IPS-18a (cell line): ENCODE results near the gene LONP2.

Source experiments
- H3K27ac ChIP-seq: one replicate; pipeline ENCODE4 v1.5.1; 2013; ENCODE audit warnings: low read length
- H3K27me3 ChIP-seq: one replicate; pipeline ENCODE4 v1.6.1; 2013; ENCODE audit warnings: mild to moderate bottlenecking, low read length; ENCODE audit not compliant: control insufficient read depth, insufficient read depth
- H3K36me3 ChIP-seq: one replicate; pipeline ENCODE4 v1.6.1; 2013; ENCODE audit warnings: low read depth, low read length; ENCODE audit not compliant: control insufficient read depth
- H3K4me1 ChIP-seq: one replicate; pipeline ENCODE4 v1.6.1; 2013; ENCODE audit warnings: low read depth, low read length; ENCODE audit not compliant: control insufficient read depth
- H3K4me3 ChIP-seq: one replicate; pipeline ENCODE4 v1.5.1; 2013; ENCODE audit warnings: low read length
- H3K9ac ChIP-seq: one replicate; pipeline ENCODE4 v1.6.1; 2013; ENCODE audit warnings: mild to moderate bottlenecking, low read length, moderate library complexity
- H3K9me3 ChIP-seq: one replicate; pipeline ENCODE4 v1.6.1; 2013; ENCODE audit warnings: low read depth, low read length; ENCODE audit not compliant: control insufficient read depth

LONP2 gene

DNA sequence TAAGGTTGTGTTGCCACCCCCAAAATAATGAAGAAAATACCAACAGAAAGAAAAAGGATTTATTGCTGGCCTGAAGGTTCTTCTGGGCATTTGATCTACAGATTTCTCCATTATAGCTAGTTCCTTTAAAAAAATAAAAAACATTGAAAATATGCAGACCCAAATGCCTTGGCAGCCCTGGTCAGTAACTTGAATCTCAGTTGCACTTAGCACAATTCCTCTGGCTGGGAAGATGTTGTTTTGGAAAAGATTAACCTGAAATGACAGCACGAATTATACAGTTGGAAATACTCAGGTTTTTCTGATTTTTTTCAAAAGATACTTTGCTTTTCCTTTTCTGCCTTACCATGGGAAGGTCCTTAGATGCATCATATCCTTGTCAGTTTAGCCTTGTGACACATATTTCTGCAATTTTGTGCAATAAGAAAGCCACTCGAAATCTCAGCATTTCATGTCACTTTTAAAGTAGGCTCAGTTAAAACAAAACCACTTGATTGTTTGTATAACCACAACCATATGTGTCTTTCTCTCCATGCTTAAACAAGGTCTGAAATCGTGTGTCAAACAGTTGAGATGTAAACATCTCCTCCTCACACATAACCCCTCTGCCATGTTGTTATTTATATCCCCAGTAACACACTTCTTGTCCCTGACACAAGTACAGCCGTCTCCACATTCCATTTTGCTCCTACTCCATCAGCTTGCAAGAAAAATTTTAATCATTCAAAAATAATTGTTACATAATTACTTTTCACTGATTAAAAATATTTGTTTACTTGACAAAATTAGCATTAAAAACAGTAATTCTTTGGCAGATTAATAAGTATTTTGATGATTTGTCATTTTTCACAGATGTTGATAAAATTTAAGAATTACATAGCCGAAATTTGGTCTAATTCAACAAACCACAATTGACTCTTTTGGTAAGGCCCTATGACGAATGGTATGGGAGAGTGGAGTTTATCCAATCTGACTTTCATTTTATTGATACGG lies 80.0 kb downstream of the LONP2 start:
- no peaks in the 10 kb centered on the region for H3K36me3 ChIP-seq
- H3K4me3 ChIP-seq: no peak overlapping the region
- H3K27me3 ChIP-seq: no peaks in the 10 kb centered on the region
- no peak overlapping the region for H3K9ac ChIP-seq
- no peak overlapping the region for H3K27ac ChIP-seq
- H3K9me3 ChIP-seq: no peaks in the 10 kb centered on the region
- no peaks in the 10 kb centered on the region for H3K4me1 ChIP-seq

DNA sequence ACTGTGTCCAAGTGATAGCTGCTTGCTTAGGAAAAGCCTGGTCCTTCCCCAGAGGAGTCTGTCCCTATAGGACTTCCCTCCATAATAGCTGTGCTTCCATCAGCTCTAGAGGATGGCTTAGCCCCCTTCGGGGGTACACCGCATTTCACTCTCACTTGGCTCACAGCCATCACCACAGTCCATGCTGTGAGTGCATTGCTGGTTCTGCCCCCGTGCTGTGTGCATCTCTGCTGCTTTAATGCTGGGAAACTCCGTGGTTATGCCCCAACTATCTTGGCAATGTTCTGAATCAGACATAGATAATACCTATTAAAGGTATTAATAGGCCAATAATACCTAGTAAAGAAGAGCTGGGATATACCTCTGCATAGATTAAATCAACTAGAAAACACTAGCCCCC lies 82.8 kb downstream of the LONP2 start:
- H3K27ac ChIP-seq: no peak overlapping the region

DNA sequence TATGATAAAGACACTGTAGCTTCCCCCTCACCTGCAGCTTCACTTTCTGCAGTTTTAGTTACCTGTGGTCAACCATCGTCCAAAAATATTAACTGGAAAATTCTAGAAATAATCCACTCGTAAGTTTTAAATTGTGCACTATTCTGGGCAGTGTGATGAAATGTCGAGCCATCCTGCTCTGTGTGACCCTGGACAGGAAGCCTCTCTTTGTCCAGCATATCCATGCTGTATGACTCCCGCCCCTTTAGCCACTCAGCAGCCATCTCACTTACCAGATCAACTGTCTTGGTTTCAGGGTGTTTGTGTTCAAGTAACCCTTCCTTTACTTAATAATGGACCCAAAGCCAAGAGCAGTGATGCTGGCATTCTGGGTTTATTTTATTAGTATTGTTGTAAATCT lies 85.0 kb downstream of the LONP2 start:
- H3K27me3 ChIP-seq: no peaks in the 10 kb centered on the region
- peaks cover 6% of the 10 kb centered on the region for H3K4me1 ChIP-seq
- H3K27ac ChIP-seq: no peak overlapping the region
- no peaks in the 10 kb centered on the region for H3K36me3 ChIP-seq
- no peak overlapping the region for H3K4me3 ChIP-seq
- no peaks in the 10 kb centered on the region for H3K9me3 ChIP-seq
- H3K9ac ChIP-seq: no peak overlapping the region

More for the DNA sequence above, 82.8 kb downstream of the LONP2 start:
- no peak overlapping the region for H3K9ac ChIP-seq
- H3K9me3 ChIP-seq: no peaks in the 10 kb centered on the region
- H3K4me3 ChIP-seq: no peak overlapping the region
- H3K27me3 ChIP-seq: no peaks in the 10 kb centered on the region
- H3K36me3 ChIP-seq: no peaks in the 10 kb centered on the region
- H3K4me1 ChIP-seq: no peaks in the 10 kb centered on the region

DNA sequence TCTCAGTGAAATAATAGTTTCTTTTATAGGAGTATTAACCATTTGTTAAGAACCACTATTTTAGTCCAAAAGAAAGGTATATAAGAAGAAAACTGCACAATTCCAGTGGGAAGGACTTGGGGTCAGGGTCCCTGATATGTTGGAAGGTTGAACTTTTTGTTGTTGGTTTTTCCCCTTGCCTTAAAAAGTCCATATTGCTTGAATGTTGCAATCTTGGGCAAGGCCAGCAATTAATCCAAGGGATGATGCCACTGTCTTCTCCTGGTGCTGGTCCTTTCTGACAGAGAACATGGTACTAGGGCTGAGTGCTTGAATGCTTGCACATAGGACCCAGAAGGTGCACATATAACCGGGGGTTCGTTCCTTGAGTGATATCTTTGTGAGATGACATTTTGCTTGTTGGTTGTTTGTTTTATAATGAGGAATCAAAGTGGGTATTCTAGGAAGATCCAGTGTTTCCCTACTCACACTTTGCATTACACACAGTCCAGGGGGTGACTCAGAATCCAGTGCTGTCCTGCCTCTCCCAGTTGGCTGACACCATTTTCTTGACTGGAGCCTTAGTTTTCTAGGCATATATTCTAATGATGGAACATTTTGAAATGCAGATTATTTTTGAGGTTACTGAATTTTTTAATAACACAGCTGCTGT lies 86.2 kb downstream of the LONP2 start:
- H3K36me3 ChIP-seq: peaks cover 5% of the 10 kb centered on the region
- H3K27me3 ChIP-seq: no peaks in the 10 kb centered on the region
- H3K4me3 ChIP-seq: no peak overlapping the region
- H3K9ac ChIP-seq: no peak overlapping the region
- no peak overlapping the region for H3K27ac ChIP-seq
- H3K9me3 ChIP-seq: no peaks in the 10 kb centered on the region
- H3K4me1 ChIP-seq: peaks cover 6% of the 10 kb centered on the region

DNA sequence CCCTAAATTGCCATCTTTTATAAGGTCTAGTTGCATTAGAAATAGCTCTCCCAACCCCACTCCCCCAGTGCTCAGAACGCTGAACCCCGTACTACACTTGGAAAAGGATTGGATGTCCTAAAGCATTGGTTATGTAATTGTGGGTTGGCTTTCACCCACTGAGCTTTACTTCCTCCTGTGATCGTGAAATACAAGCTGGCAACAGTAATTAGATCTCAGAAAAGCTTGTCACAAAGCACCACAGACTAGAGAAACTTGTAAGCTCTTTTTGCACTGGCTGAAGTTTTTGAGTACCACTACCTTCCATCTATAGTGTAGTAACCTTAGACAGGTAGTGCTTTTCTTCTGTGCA lies 86.7 kb downstream of the LONP2 start:
- Histone ChIP-seq H3K9me3 (no peaks in the 10 kb centered on the region), H3K9ac (no peak overlapping the region), H3K27me3 (no peaks in the 10 kb centered on the region), H3K4me3 (no peak overlapping the region), H3K4me1 (peaks cover 7% of the 10 kb centered on the region), H3K36me3 (peaks cover 8% of the 10 kb centered on the region), H3K27ac (no peak overlapping the region)

DNA sequence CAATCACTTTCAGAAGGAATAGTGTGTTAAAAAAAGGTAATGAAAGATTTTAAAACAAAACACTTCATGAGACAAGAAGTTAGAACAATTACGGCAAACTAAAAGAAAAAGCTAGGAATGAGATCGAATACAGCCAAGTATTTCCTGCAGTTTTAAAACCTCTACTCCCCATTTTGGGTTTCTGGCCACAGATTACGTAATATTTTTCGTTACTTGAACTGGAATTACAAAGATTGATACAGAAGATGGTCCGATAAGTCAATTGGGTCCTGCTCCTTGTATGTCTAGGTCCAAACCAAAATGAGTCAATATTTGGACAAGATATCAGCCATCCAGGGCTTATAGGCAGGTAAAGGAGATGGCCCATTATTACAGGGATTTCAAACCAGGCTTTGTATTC lies 88.9 kb downstream of the LONP2 start:
- H3K27ac ChIP-seq: no peak overlapping the region
- H3K27me3 ChIP-seq: no peaks in the 10 kb centered on the region
- H3K36me3 ChIP-seq: peaks cover 8% of the 10 kb centered on the region
- no peak overlapping the region for H3K4me3 ChIP-seq
- peaks cover 11% of the 10 kb centered on the region for H3K4me1 ChIP-seq
- H3K9me3 ChIP-seq: no peaks in the 10 kb centered on the region
- H3K9ac ChIP-seq: no peak overlapping the region

DNA sequence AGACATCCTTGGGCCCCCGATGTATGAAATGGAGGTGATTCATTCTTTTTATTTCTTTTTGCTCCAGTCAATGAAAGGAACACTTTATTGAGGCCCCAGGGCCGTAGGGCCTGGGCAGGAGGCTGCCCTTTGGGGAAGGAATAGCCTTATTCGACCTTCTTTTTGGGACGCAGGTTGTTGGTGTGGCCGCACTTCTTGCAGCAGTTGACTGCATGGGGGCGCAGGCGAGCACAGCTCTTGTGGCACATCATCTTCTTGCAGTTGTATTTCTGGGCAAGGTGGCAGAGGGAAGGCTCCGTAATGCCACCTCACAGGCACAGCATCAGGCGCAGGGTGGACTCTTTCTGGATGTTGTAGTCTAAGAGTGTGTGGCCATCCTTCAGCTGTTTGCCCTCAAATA lies 90.2 kb downstream of the LONP2 start:
- Histone ChIP-seq H3K4me1 (peaks cover 11% of the 10 kb centered on the region), H3K27me3 (no peaks in the 10 kb centered on the region), H3K36me3 (peaks cover 8% of the 10 kb centered on the region), H3K4me3 (no peak overlapping the region), H3K9ac (no peak overlapping the region), H3K9me3 (no peaks in the 10 kb centered on the region), H3K27ac (no peak overlapping the region)

DNA sequence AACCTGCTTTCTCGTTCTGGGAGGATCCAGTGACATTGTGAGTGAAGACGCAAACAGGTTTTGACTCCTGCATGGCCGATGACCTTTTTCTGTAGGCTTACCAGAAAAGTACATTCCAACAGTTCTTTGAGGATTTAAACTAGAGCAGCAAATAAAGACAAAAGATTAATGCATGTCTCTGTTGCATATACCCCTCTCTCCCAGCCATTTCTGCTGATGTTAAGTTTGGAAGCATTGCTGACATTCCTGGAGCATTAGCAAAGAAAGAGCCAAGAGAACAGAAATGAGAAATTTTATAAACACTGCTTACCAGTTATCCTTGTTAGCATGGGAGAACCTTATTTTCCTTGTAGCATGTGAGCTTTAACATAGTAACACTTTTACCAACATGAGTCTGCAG lies 91.9 kb downstream of the LONP2 start:
- Histone ChIP-seq H3K27me3 (no peaks in the 10 kb centered on the region), H3K4me3 (no peak overlapping the region), H3K4me1 (peaks cover 11% of the 10 kb centered on the region), H3K36me3 (peaks cover 8% of the 10 kb centered on the region), H3K9ac (no peak overlapping the region), H3K9me3 (no peaks in the 10 kb centered on the region), H3K27ac (no peak overlapping the region)

DNA sequence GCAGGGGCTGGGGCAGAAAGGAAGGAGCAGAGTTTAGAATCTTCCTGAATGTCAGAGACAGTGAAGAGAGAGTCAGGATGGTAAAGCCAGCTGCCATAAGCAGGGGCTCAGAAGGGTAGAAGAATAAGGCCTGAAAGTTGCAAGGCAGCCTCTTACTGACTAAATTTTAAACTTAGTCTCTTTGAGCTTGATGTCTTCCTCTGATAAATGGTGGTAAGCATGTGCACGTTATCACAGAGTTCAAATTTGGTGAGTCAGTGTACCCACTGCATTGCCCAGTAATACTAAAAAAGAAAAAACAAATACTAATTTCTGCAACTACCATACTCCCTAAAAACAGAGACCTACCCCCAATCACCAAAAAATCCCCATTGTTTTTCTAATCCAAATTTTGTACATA lies 96.0 kb downstream of the LONP2 start:
- Histone ChIP-seq H3K4me1 (peaks cover 5% of the 10 kb centered on the region), H3K9ac (no peak overlapping the region), H3K4me3 (no peak overlapping the region), H3K27me3 (no peaks in the 10 kb centered on the region), H3K9me3 (no peaks in the 10 kb centered on the region), H3K27ac (no peak overlapping the region), H3K36me3 (peaks cover 5% of the 10 kb centered on the region)

DNA sequence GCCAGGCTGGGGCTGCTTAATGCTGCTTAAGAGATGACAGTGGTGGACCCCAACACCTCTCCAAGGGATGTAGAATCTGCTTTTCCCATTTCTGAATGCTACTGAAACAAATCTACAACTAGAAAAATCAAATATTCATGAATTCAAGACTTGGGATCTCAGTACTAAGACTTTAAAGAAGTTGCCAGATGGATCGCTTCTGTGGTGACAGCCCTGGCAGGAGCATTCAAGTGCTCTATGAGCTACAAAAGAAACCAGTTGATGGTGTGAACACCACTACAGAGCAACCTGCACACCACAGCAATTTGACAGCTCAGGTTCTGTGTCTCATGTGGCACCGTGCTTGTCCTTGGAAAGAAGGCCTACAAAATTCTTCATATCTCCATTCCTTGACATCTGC lies 98.5 kb downstream of the LONP2 start:
- no peak overlapping the region for H3K27ac ChIP-seq
- no peaks in the 10 kb centered on the region for H3K9me3 ChIP-seq
- H3K4me3 ChIP-seq: no peak overlapping the region
- no peaks in the 10 kb centered on the region for H3K4me1 ChIP-seq
- no peaks in the 10 kb centered on the region for H3K27me3 ChIP-seq
- no peak overlapping the region for H3K9ac ChIP-seq
- H3K36me3 ChIP-seq: no peaks in the 10 kb centered on the region

DNA sequence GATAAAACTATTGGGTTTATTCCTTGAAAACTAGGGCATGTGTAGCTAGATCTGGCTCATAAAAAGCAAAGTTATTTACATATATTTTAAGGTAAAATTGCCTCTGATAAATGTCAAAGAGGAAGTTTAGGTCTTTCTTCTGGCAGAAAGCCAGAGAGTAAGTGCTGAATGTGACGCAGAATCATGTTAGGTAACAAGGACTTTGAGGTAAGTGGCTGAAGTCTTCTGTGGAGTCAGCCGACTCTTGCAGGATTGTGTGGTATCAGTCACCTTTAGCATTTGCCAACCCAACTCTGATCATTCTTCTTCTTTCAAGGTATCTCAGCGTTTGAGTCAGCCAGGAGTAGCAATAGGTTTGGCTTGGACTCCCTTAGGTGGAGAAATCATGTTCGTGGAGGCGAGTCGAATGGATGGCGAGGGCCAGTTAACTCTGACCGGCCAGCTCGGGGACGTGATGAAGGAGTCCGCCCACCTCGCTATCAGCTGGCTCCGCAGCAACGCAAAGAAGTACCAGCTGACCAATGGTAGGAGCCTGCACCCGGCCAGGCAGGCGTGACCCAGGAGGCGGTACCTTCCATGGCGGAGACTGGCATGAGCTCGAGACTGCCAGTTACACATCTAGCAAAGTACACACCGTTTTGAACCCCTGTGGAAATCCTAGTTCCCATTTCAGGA lies 103.2 kb downstream of the LONP2 start:
- H3K4me3 ChIP-seq: no peak overlapping the region
- H3K36me3 ChIP-seq: peaks cover 13% of the 10 kb centered on the region
- no peak overlapping the region for H3K27ac ChIP-seq
- no peaks in the 10 kb centered on the region for H3K4me1 ChIP-seq
- H3K9me3 ChIP-seq: no peaks in the 10 kb centered on the region
- H3K27me3 ChIP-seq: no peaks in the 10 kb centered on the region
- no peak overlapping the region for H3K9ac ChIP-seq
